Measurements from ENCODE around the gene RCVRN.

RCVRN gene

DNA sequence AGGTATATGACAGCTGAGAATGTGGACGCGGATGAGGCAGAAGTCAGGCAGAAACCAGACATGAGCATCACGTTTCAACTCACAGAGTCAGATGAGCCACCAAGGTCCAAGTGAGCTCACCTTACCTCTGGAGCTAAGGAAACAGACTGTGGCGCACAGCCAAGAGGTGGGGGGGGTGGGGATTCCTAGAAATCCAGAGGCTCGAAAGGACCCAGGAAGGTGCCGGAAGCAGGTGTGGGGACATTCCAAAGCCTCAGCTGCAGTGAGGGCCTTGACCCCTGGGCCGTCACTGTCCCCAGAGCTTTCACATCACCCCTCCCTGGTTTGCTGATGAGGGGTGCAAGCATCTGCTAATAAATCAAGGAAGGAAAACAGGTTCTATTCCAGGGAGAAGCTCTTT is 29.3 kb upstream of the RCVRN start:
- TF ChIP-seq, protein P1, sequence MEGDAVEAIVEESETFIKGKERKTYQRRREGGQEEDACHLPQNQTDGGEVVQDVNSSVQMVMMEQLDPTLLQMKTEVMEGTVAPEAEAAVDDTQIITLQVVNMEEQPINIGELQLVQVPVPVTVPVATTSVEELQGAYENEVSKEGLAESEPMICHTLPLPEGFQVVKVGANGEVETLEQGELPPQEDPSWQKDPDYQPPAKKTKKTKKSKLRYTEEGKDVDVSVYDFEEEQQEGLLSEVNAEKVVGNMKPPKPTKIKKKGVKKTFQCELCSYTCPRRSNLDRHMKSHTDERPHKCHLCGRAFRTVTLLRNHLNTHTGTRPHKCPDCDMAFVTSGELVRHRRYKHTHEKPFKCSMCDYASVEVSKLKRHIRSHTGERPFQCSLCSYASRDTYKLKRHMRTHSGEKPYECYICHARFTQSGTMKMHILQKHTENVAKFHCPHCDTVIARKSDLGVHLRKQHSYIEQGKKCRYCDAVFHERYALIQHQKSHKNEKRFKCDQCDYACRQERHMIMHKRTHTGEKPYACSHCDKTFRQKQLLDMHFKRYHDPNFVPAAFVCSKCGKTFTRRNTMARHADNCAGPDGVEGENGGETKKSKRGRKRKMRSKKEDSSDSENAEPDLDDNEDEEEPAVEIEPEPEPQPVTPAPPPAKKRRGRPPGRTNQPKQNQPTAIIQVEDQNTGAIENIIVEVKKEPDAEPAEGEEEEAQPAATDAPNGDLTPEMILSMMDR (IDR thresholded peaks at IDR 0.05; ENCODE audit: insufficient read depth, low read depth, low read length, missing control alignments) = no peak
- DNase-seq (ENCODE audit: low read depth) = no peak
- H3K4me3 ChIP-seq (ENCODE audit: low read length) = no peak overlapping the region

DNA sequence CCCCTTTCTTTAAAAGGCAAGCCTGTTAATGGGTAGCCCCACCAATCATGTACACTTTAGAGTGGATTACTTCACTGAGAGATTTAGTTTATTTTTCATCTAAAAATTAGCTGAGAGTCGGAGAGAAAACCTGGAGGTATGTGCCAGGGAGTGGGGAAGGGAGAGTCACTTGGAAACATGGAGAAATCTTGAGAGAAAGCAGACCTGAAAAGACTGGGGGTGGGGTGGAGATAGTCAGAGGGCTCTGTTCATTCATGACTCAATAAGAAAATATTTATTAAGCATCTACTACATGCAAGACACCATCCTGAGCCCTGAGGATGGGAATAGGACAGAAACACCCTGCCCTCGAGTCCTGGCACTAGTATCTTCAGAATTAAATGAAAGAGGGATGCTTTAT is 27.4 kb upstream of the RCVRN start:
- TF ChIP-seq, protein P1 (IDR thresholded peaks at IDR 0.05; ENCODE audit: insufficient read depth, low read depth, low read length, missing control alignments) = no peak
- H3K4me3 ChIP-seq (ENCODE audit: low read length) = no peak overlapping the region
- DNase-seq (ENCODE audit: low read depth) = no peak

DNA sequence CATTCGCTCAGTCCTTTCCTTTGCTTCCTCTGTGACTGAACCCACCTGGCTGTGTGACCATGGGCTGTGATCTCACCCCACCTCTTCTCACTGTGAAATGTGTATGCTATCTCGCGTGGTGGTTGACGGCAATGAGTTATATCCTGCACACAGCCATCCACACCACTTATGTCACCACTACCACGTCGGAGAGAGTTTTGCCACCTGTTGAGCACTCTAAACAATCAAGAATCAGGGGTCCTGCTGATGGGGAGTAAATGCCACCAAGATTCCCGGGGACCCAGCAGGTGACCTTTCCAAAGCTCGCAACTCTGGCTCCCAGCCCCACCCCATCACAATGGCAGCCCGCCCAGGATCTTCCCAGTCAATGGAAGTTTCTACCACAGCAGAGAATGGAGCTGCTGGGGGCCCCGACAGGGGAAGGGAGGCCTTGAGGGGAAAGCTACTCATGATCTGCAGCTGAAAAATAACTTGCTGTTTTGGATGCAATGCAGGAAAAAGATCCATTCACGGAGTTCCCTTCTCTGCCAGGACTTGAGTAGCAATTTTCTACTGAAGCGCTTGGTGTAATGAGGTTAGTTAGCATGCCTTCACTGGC is 26.2 kb upstream of the RCVRN start:
- TF ChIP-seq, protein P1 (IDR thresholded peaks at IDR 0.05; ENCODE audit: insufficient read depth, low read depth, low read length, missing control alignments) = no peak
- DNase-seq (ENCODE audit: low read depth) = no peak
- H3K4me3 ChIP-seq (ENCODE audit: low read length) = no peak overlapping the region

DNA sequence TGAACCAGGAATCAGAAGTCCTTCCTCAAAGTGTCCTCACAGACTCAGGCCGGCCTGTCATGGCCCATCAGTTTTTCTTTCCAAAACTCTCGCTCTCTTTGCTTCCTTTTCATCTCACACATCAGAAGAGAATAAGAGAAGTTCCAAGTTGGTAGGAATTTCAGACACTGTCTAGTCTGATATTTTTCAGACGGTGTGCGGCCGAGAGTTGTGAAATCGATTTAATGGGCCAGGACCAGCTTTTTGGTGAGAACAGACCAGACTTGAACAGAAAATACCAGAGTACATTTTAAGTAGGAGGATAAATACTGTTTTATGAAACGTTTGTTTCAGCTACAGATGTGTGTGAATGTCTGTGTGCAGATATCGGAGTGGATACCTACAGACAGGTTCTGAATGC is 24.8 kb upstream of the RCVRN start:
- no peak for DNase-seq (ENCODE audit: low read depth)
- TF ChIP-seq, protein P1 (IDR thresholded peaks at IDR 0.05; ENCODE audit: insufficient read depth, low read depth, low read length, missing control alignments) = no peak
- no peak overlapping the region for H3K4me3 ChIP-seq (ENCODE audit: low read length)

DNA sequence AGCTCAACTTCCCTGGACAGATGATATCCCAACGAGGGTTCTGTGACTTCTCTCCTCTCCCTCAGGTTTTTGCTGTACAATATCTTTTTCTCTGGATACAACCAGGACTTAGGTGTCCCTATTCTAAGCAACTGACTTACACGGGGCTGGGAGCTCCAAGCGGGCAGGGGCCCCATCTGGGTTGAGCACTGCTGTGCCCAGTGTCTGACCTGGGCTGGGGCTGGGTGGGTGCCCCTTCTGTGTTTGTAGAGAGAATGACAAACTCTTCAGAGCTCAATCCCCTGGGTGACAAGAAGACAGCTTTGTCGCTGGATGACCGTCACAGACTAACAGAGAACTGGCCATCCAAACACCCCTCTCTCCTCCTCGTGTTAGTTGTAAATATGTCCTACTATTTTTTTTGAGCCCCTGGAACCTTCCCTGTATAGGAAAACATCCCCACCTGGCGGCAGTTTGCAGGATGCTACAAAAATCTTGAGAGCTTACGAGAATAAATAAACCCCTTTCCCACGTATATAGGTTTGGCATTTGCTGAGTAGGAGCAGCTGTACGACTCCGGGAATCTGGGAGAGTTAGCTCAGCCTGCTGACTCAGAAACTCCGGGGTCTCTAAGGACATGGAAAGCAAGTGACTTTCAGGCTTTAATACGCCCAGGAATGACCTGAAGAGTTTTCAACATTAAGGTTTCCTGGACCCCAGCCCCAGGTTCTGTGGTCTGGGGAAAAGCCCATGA is 23.7 kb upstream of the RCVRN start:
- peak; percentile 34 for DNase-seq (ENCODE audit: low read depth)
- no peak overlapping the region for H3K4me3 ChIP-seq (ENCODE audit: low read length)
- TF ChIP-seq, protein P1 (IDR thresholded peaks at IDR 0.05; ENCODE audit: insufficient read depth, low read depth, low read length, missing control alignments) = peak; percentile 31

DNA sequence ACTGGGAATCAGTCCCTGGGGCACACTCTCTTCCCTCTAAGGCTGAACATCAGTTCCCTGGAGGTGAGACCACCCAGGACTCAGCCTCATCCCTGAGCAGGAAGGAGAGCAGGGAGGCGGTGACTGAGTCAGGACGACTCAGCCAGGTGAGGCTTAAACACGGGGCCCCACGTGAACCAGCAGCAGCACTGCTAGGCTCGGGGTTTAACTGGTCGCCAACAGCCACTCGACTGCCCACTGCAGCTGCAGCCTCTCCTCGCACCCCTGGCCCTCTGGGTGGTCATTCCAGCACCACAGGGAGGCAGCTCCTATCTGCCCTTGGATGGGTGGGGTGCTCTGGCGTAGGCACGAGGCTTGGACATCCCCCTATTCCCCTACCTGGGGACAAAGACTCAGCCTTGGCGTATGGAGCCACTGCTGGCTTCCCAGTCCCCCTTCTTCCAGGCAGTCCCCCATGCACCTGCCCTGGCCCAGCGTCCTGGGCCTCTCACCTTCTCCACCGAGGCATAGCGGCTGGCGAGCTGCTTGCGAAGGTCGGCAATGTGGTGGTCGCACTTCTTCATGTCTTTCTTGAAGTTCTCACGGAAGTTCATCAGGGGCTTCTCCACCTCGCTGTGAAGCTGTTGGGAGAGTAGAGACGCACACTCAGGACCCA is 21.2 kb upstream of the RCVRN start:
- H3K4me3 ChIP-seq (ENCODE audit: low read length) = no peak overlapping the region
- peak; percentile 24 for DNase-seq (ENCODE audit: low read depth)
- TF ChIP-seq, protein P1 (IDR thresholded peaks at IDR 0.05; ENCODE audit: insufficient read depth, low read depth, low read length, missing control alignments) = no peak
